ENCODE results near the gene TIGD7. TPM values are rescaled to one million over a fixed set of nuclear protein-coding genes. Genes with fewer than 3 reads are reported as not detected.

Gene TIGD7
- total RNA-seq, 2 donors from 2014 or later = 4.4 to 15.5 TPM

GRCh38 chr16:3295209-3295608, 10.0 kb downstream of the TIGD7 start:
- peaks cover 5% of the 10 kb centered on the region for H3K9me3 ChIP-seq
- H3K4me1 ChIP-seq (replicated peaks) = no peaks in the 10 kb centered on the region
- DNase-seq (ENCODE audit: low spot score) = no peak
- no peak for TF ChIP-seq POLR2A (IDR thresholded peaks at IDR 0.05)
- TF ChIP-seq POLR2AphosphoS5 (IDR thresholded peaks at IDR 0.05) = no peak
- TF ChIP-seq, protein P1, sequence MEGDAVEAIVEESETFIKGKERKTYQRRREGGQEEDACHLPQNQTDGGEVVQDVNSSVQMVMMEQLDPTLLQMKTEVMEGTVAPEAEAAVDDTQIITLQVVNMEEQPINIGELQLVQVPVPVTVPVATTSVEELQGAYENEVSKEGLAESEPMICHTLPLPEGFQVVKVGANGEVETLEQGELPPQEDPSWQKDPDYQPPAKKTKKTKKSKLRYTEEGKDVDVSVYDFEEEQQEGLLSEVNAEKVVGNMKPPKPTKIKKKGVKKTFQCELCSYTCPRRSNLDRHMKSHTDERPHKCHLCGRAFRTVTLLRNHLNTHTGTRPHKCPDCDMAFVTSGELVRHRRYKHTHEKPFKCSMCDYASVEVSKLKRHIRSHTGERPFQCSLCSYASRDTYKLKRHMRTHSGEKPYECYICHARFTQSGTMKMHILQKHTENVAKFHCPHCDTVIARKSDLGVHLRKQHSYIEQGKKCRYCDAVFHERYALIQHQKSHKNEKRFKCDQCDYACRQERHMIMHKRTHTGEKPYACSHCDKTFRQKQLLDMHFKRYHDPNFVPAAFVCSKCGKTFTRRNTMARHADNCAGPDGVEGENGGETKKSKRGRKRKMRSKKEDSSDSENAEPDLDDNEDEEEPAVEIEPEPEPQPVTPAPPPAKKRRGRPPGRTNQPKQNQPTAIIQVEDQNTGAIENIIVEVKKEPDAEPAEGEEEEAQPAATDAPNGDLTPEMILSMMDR (IDR thresholded peaks at IDR 0.05) = no peak
- peaks cover 9 to 19% of the 10 kb centered on the region in 2 donors for H3K36me3 ChIP-seq
- no peaks in the 10 kb centered on the region for H3K27me3 ChIP-seq (replicated peaks; ENCODE audit: insufficient read depth)
- H3K27ac ChIP-seq = no peak overlapping the region
- intact Hi-C loops (cut with DNase I) = no loop called here
- WGBS = 42% methylated on average over 43 of the region's 45 CpGs
- no peak overlapping the region for H3K4me3 ChIP-seq

DNA sequence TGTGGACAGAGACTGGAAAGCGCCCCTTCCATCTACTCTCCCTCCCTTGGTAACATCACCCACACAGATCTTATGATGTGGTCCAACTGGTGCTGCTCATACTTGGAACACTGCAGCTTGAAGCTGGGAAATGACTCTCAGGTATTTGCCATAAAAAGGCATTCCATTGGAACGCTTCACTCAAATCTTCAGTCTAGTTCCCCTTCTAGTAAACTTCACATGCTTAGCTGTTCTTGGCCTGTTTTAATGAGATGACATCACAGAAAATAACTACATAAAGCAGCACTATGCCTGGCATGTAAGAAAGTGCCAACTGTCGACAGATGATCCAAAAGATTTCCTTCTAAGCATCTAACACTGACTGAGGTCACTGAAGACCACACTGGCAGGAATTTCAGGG, 12.6 kb downstream of the TIGD7 start:
- H3K36me3 ChIP-seq = peaks cover 14 to 36% of the 10 kb centered on the region in 2 donors
- intact Hi-C loops (cut with DNase I) = no loop called here
- H3K4me1 ChIP-seq (replicated peaks) = no peaks in the 10 kb centered on the region
- WGBS = 96% methylated on average over 3 of the region's 3 CpGs
- no peaks in the 10 kb centered on the region for H3K27me3 ChIP-seq (replicated peaks; ENCODE audit: insufficient read depth)
- DNase-seq (ENCODE audit: low spot score) = no peak
- peaks cover 18% of the 10 kb centered on the region for H3K9me3 ChIP-seq
- H3K4me3 ChIP-seq = no peak overlapping the region
- no peak overlapping the region for H3K27ac ChIP-seq
- TF ChIP-seq POLR2A (IDR thresholded peaks at IDR 0.05) (no peak), POLR2AphosphoS5 (IDR thresholded peaks at IDR 0.05) (no peak)
- TF ChIP-seq, protein P1 (IDR thresholded peaks at IDR 0.05) = no peak

- Histone ChIP-seq H3K27ac (no peak overlapping the region), H3K27me3 (replicated peaks; ENCODE audit: insufficient read depth) (no peaks in the 10 kb centered on the region), H3K4me3 (no peak overlapping the region), H3K9me3 (peaks cover 18% of the 10 kb centered on the region), H3K4me1 (replicated peaks) (peaks cover 1% of the 10 kb centered on the region), H3K36me3 (peaks cover 20 to 48% of the 10 kb centered on the region in 2 donors)
- no peak for TF ChIP-seq POLR2A (IDR thresholded peaks at IDR 0.05)
- TF ChIP-seq, protein P1 (IDR thresholded peaks at IDR 0.05) = no peak
- TF ChIP-seq POLR2AphosphoS5 (IDR thresholded peaks at IDR 0.05) = no peak
- 98% methylated on average over 16 of the region's 16 CpGs for WGBS
- no peak for DNase-seq (ENCODE audit: low spot score)
- intact Hi-C loops (cut with DNase I) = loop anchor here (10.0 kb wide), 1 partner anchor 215 kb away; the partner anchor contains the start of gene CLUAP1
These were observed 15.1 kb downstream of the TIGD7 start for GRCh38 chr16:3289998-3290673.

- TF ChIP-seq POLR2AphosphoS5 (IDR thresholded peaks at IDR 0.05) (no peak), POLR2A (IDR thresholded peaks at IDR 0.05) (no peak)
- TF ChIP-seq, protein P1 (IDR thresholded peaks at IDR 0.05) = no peak
These were observed 20.1 kb downstream of the TIGD7 start for GRCh38 chr16:3285131-3285530.

More at GRCh38 chr16:3285131-3285530, 20.1 kb downstream of the TIGD7 start:
- WGBS = 80% methylated on average over 6 of the region's 6 CpGs
- H3K4me3 ChIP-seq = peak overlapping the region in 1 of 2 donors; percentile 94
- H3K27me3 ChIP-seq (replicated peaks; ENCODE audit: insufficient read depth) = no peaks in the 10 kb centered on the region
- peaks cover 9% of the 10 kb centered on the region for H3K4me1 ChIP-seq (replicated peaks)
- H3K27ac ChIP-seq = no peak overlapping the region
- intact Hi-C loops (cut with DNase I) = loop anchor here (10.0 kb wide), 1 partner anchor 220 kb away; the partner anchor contains the start of gene CLUAP1
- peaks cover 11 to 28% of the 10 kb centered on the region in 2 donors for H3K36me3 ChIP-seq
- H3K9me3 ChIP-seq = peaks cover 11% of the 10 kb centered on the region
- no peak for DNase-seq (ENCODE audit: low spot score)

Measured in prostate gland (tissue), 2 donors.